A673 (cell line): Measurements from ENCODE around the gene HOXC13.

Source experiments
- CTCF ChIP-seq: fragments of 300-800, 200-600 bp; sonication (generic); conservative IDR thresholded peaks from 2 replicates; pipeline ENCODE4 v1.5.1; 2017; ENCODE audit warnings: low read depth, mild to moderate bottlenecking, antibody characterized with exemption, low read length, moderate library complexity, mixed read lengths
- EZH2 ChIP-seq: fragments of 200-600 bp; sonication (generic); IDR thresholded peaks from 2 replicates; pipeline ENCODE4 v1.6.1; 2017; ENCODE audit warnings: borderline replicate concordance, low read depth, mild to moderate bottlenecking, mixed read lengths, antibody characterized with exemption, low read length; ENCODE audit not compliant: poor library complexity, severe bottlenecking

- TF ChIP-seq CTCF (no peak), EZH2 (no peak)
These were observed 49.2 kb downstream of the HOXC13 start for GRCh38 chr12:53987787-53988230.
